ENCODE data around the gene PSIP1.
"Not testable (repeated sequence)": the region's sequence is repeated elsewhere in the genome, so short reads cannot be mapped to it uniquely, and the experiment has no call there.

PSIP1 gene

DNA sequence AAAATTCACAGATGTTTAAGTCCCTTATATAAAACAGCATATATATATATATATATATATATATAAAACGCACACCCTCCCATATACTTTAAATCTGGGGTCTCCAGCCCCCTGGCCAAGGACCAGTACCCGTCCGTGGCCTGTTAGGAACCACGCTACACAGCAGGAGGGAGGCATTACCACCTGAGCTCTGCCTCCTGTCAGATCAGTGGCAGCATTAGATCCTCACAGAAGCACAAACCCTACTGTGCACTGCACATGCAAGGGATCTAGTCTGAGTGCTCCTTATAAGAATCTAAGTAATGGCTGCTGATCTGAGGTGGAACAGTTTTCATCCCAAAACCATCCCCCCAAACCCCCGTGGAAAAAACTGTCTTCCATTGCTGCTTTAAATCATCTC lies 9.0 kb downstream of the PSIP1 start:
- DNase-seq, result no peak

- DNase-seq, result no peak
Measured at GRCh38 chr9:15501179-15501578, 9.6 kb downstream of the PSIP1 start.

GRCh38 chr9:15499139-15499538 lies 11.6 kb downstream of the PSIP1 start:
- DNase-seq, result no peak

- no peak for DNase-seq
Measured at GRCh38 chr9:15498246-15498995, 12.3 kb downstream of the PSIP1 start.

- no peak for DNase-seq
Measured at GRCh38 chr9:15492485-15493150, 18.2 kb downstream of the PSIP1 start.

DNA sequence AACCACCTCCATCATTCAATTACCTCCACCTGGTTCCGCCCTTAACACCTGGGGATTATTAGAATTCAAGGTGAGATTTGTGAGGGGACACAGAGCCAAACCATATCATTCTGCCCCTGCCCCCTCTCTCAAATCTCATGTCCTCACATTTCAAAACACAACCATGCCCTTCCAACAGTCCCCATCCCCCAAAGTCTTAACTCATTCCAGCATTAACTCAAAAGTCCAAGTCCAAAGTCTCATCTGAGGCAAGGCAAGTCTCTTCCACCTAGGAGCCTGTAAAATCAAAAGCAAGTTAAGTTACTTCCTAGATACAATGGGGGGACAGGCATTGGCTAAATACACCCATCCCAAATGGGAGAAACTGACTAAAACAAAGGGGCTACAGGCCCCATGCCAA lies 18.8 kb downstream of the PSIP1 start:
- DNase-seq, result no peak

- DNase-seq, result peak; percentile 34
Measured at GRCh38 chr9:15485836-15486666, 24.7 kb downstream of the PSIP1 start.

GRCh38 chr9:15484802-15485201 lies 26.0 kb downstream of the PSIP1 start:
- no peak for DNase-seq

DNA sequence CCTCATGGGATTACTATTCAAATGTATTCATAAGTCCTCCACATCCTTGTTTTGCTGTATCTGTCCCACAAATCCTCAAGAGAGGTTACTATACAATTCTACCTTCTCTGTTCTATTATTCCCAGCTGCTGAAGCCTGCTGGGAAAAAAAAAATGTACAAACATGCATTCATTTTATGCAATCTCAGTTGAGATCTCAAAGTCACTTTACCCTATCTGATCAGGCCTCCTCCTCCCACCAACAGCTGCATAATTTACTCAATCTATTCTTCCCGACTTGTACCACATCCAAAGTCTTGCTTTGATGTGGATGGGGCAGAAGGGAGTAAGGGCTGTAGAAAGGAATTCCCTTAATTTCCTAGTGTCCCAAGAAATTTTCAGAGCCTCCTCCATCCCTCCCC lies 28.6 kb downstream of the PSIP1 start:
- DNase-seq, result no peak

- no peak for DNase-seq
Measured at GRCh38 chr9:15480028-15480427, 30.7 kb downstream of the PSIP1 start.

GRCh38 chr9:15475923-15476536 lies 34.7 kb downstream of the PSIP1 start:
- no peak for DNase-seq

DNA sequence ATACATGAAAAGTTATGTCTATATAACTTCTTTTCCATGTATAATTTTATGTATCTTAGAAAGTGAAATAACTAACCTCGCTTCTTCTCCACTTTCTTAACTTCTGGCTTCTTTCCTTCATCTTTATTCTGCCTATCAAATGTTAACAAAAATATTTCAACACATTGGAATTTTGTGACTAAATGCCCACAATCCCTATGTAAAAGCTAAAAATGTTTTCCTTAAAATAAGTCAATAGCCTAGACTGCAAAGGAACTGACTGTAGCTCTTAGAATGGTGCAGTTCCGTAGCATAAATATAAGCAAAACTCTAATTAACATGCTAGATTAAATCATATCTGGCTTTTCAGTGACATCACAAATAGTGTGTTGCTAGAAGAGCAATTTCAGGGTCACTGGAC lies 40.9 kb downstream of the PSIP1 start:
- DNase-seq, result peak; percentile 3

DNA sequence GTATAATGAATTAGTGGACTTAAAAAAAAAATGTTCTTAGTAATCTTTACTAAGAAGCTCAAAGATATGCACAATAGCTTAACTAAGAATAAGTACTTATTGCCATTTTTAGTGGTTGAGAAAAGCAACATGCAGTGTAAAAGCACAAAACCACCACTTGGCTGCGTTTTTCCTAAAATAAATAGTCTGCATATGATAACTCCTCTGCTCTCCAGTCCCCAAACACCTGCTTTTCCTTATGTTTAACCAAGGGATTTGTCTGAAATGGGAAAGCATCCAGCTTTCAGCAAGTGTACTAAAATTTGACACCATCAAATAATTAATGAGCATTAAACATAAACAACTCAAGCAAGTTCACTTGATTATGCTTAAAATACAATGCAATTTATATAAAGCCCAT lies 41.4 kb downstream of the PSIP1 start:
- DNase-seq, result no peak

DNA sequence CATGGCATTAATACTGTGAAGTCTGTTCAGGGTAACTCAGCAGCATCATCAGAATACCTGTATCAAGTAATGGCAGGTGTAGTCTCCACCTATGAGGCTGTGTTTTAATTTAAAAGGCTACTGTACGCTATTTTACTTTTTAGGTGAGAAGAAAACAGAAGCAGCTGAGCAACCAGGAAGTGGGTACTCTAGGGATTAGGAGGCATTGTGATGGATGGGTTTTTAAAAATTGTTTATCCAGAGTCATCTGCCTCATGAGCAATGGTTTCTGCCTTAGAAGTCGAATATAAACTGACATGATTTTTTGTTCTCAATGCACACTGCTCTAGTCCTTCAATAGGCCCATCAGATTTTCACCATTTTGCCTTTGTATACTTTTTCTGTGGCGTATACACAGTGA lies 42.6 kb downstream of the PSIP1 start:
- DNase-seq, result no peak

- no peak for DNase-seq
Measured at GRCh38 chr9:15461601-15462000, 49.2 kb downstream of the PSIP1 start.

GRCh38 chr9:15461056-15461455 lies 49.7 kb downstream of the PSIP1 start:
- no peak for DNase-seq

DNA sequence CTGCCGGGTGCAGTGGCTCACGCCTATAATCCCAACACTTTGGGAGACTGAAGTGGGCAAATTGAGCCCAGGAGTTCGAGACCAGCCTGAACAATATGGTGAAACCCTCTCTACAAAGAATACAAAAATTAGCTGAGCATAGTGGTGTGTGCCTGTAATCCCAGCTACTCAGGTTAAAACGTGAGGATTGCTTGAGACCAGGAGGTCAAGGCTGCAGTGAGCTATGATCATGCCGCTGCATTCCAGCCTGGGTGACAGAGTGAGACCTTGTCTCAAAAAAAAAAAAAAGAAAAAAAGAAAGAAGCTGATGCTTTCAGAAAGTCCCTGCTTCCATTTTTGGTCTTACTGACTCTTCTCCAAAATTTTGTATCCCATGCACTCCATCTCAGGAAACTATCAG lies 56.8 kb downstream of the PSIP1 start:
- no peak for DNase-seq

DNA sequence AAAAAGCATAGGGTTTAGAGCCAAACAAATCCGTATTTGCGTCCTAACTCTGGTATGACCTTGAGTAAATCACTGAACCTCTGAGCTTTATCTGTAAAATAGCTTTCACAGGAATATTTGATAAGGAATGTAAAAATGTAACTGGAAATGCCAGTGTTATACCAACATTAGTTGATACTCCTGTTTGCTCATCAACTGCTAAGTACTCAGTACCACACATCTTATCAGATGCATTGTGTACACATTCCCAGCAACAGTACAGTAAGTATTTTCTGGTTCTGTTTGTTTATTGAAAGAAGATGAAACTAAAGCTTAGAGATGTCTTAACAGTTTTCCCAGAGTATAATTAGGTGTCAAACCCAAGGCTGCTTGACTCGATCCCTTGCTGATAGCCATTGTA lies 66.6 kb downstream of the PSIP1 start:
- DNase-seq, result no peak

DNA sequence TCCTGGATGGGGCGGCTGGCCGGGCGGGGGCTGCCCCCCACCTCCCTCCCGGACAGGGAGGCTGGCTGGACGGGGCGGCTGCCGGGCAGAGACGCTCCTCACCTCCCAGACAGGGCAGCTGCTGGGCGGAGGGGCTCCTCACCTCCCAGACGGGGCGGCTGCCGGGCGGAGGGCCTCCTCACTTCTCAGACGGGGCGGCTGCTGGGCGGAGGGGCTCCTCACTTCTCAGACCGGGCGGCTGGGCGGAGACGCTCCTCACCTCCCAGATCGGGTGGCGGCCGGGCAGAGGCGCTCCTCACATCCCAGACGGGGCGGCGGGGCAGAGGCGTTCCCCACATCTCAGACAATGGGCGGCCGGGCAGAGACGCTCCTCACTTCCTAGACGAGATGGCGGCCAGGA lies 68.5 kb downstream of the PSIP1 start:
- not testable (repeated sequence) for DNase-seq

DNA sequence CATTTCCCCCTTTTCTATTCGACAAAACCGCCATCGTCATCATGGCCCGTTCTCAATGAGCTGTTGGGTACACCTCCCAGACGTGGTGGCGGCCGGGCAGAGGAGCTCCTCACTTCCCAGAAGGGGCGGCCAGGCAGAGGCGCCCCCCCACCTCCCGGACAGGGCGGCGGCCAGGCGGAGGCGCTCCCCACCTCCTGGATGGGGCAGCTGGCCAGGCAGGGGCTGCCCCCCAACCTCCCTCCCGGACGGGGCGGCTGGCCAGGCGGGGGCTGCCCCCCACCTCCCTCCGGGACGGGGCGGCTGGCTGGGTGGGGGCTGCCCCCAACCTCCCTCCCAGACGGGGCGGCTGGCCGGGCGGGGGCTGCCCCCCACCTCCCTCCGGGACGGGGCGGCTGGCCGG lies 68.9 kb downstream of the PSIP1 start:
- not testable (repeated sequence) for DNase-seq

DNA sequence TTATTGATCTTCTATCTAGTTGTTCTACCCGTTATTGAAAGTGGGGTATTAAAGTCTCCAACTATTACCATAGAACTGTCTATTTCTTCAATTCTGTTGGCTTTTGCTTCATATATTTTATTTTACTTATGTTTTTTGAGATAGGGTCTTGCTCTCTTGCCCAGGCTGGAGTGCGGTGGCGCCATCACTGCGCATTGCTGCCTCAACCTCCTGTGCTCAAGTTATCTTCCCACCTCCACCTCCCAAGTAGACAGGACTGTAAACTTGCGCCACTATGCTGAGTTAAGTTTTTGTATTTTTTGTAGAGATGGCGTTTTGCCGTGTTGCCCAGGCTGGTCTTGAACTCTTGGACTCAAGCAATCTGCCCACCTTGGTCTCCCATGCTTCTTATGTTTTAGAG lies 71.9 kb downstream of the PSIP1 start:
- DNase-seq, result no peak

DNA sequence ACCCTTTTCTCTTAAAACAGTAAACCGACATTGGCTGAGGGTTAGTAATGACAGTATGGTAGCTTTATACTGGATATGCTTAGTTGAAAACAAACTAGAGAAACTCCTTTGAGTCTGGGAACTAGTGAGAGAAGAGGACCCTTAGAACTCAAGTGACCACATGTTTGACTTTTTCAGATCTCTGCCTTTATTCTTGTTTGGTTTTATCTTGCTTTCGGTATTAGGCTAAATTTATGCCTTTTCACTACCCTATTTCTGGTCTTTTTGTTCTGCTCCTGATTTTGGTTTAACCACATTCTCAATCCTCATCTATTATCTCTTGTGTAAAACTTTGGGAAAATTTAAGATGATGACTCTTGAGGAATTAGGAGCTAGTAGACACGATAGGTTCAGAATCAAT lies 77.1 kb downstream of the PSIP1 start:
- DNase-seq, result no peak

- DNase-seq, result no peak
Measured at GRCh38 chr9:15433191-15433590, 77.6 kb downstream of the PSIP1 start.

Measured in EL (cell line).